Peyer's patch (tissue), 4 donors: ENCODE measurements around the gene DMC1.

Experiments
- POLR2A ChIP-seq, 2 donors: fragments of 450-650 bp; IDR thresholded peaks; one replicate each; pipeline ENCODE4 v1.5.1; 2017; ENCODE audit warnings: antibody characterized with exemption in 2 of 2, mild to moderate bottlenecking in 2 of 2, moderate library complexity in 2 of 2
- TF ChIP-seq, protein P1 (sequence below), 6 experiments: fragments of 450-650 bp in 4 of 6; fragments of 200-600 bp in 2 of 6; sonication (generic) in 1 of 6; IDR thresholded peaks; one replicate each; pipeline ENCODE4 v1.5.1; 2017 to 2019; ENCODE audit warnings: antibody characterized with exemption in 6 of 6, mild to moderate bottlenecking in 3 of 6, moderate library complexity in 1 of 6

DNA sequence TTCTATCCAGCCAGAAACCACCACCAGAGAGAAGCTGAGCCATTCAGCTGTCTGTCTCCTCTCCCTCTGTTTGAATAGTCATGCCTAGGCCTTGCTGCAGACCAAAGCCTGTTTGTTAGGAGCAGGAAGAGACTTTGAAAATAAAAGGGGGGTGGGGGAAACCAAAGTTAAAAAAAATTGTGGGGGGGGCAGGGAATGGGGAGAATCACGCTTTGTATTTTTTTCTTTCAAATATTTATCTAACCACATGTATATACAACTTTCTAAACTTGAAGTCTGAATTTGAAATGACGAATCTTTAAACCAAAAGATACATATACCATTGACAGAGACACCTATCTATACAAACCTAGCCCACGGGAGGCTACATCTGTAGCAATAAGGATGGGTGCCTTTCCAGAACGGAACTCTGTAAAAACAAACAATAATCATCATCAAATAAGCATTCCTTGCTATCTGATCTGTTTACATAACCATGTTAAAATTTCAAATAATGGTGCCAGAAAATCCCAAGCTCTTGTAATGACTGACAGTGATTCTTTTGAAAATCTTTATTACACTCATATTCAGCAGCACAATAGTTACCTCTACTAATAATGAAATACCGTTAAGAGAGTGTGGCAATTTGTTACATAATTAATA lies 78.2 kb downstream of the DMC1 start:
- TF ChIP-seq, protein P1, sequence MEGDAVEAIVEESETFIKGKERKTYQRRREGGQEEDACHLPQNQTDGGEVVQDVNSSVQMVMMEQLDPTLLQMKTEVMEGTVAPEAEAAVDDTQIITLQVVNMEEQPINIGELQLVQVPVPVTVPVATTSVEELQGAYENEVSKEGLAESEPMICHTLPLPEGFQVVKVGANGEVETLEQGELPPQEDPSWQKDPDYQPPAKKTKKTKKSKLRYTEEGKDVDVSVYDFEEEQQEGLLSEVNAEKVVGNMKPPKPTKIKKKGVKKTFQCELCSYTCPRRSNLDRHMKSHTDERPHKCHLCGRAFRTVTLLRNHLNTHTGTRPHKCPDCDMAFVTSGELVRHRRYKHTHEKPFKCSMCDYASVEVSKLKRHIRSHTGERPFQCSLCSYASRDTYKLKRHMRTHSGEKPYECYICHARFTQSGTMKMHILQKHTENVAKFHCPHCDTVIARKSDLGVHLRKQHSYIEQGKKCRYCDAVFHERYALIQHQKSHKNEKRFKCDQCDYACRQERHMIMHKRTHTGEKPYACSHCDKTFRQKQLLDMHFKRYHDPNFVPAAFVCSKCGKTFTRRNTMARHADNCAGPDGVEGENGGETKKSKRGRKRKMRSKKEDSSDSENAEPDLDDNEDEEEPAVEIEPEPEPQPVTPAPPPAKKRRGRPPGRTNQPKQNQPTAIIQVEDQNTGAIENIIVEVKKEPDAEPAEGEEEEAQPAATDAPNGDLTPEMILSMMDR (IDR thresholded peaks at IDR 0.05): no peak
- TF ChIP-seq POLR2A (IDR thresholded peaks at IDR 0.05): no peak
